Amygdala (tissue), 56 donors: Measurements from ENCODE around the gene PFN1.

Source experiments
- DNase-seq, 56 donors: peaks; one replicate each; lab custom pipeline; 2025; lab: John Stamatoyannopoulos, UW

The PFN1 gene

DNA sequence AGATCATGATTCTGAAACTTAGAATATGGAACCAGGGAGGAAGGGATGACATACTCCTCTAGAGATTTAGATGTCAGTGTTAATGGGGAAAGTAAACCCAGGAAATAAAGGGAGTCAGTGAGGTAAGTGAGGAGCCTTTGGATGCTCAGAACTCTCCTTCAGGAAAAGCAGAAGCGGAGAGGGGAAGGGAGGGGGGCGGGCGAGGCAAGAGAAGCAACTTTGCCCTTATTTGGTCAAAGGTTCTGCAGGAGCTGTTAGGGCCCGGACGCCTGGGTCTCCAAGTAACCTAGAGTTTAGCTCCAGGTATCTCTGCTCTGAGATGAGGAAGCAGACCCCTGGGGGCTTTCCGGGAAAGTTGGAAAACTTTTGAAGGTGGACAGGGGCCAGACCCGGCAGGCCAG, 1.3 kb downstream of the PFN1 start:
- DNase-seq: peak in 1 of 56 donors; percentile 8

GRCh38 chr17:4946312-4946976, 1.9 kb downstream of the PFN1 start:
- DNase-seq: no peak

- DNase-seq: no peak
These were observed 2.4 kb downstream of the PFN1 start for GRCh38 chr17:4945944-4946280.

DNA sequence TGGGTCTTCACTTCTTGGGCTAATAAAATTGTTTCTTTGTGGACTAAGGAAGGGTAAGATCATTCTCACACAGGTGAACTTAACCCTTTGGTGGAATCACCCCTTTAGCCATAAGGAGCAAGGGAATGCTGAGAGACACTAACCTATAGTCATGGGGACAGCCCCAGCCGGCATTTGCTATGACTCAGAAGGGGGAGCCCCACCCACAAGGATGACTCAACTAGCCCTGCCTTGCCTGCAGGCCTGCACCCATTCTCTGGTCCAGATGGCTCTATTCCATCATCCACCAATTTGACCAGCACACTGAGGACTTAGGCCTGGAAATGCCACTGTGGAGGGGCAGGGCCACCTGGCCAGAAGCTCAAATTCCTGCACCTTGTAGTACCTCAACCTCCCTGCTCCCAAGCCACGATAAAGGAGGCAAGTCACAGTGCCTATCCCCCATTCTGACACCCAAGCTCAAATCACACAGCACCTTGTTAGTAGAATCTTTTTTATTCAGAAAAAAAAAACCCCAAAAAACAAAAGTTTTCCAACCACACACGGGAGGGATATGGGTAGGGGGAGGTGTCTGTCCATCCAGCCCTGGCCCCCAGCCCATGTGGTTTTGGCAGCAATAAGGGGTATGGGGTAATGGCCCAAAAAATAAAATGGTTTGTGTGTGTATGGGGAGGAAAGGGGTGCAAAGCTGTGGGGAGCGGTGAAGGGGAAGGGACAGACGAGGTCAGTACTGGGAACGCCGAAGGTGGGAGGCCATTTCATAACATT, 3.0 kb downstream of the PFN1 start:
- peak in 18 of 56 donors; percentile 1 to 57 (median 21) for DNase-seq

GRCh38 chr17:4944554-4945175, 3.7 kb downstream of the PFN1 start:
- no peak for DNase-seq

DNA sequence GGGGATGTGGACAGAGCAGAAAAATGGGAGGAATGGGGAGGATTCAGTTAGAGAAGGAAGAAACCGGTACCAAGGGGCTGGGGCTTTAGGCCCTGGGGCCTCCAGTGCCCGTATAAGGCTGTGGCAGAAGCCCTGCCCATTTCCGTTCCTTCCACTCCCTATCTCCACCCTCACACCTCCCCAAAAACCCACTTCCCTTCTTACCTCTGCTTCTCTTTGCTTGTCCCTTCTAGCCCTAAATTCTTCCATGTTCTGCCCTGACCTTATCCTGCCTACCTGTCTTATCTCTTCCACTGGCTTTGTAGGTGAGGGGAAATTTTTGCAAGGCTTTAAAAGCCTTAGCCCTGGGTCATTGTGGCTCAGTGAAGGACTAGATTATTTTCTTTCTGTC, 4.2 kb downstream of the PFN1 start:
- DNase-seq: no peak

- no peak for DNase-seq
These were observed 5.4 kb downstream of the PFN1 start for GRCh38 chr17:4942760-4943508.

DNA sequence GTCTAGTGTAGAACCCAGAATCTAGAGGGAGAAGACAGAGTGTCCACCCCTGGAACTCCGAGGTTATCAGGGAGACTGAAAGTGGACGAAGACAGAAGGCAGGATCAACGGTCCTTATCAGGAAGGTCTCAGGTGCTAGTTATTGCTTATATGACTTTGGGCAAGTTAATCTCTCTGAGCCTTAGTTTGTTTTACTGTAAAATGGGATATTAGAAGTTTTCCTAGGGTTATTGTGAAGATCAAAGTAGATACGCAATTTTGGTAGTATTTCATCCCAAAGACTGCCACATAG, 7.1 kb downstream of the PFN1 start:
- DNase-seq: no peak

DNA sequence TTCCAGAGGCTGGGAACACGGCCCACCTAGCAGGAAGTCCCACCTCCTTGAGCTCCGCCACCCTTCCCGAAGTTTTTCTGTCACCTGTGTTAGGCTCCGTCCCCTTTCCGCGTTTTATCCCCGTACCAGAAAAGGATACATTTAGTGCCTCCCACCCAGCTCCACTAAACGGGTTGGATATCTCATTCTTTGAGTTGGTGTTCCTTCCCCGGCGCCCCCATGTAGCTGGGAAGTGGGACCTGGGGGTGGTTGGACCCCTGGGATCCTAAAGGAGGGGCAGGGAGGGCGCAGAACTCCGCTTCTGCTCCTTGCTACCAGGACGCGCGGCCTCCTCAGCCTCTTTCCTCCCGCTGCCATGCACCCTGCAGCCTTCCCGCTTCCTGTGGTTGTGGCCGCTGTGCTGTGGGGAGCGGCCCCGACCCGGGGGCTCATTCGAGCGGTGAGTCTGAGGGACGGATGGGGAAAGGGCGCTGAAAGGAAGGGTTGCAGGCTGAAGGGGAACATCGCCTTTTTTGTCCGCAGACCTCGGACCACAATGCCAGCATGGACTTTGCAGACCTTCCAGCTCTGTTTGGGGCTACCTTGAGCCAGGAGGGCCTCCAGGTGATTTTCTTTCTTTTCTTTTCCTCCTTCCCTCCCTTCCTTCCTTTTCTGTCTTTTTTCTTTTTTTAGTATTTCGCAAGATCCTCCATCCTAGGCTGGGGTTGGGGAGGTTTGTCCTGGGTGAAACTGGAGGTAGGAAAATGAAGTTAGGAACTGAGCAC, 7.6 kb downstream of the PFN1 start:
- DNase-seq: peak in 1 of 56 donors; percentile 48

DNA sequence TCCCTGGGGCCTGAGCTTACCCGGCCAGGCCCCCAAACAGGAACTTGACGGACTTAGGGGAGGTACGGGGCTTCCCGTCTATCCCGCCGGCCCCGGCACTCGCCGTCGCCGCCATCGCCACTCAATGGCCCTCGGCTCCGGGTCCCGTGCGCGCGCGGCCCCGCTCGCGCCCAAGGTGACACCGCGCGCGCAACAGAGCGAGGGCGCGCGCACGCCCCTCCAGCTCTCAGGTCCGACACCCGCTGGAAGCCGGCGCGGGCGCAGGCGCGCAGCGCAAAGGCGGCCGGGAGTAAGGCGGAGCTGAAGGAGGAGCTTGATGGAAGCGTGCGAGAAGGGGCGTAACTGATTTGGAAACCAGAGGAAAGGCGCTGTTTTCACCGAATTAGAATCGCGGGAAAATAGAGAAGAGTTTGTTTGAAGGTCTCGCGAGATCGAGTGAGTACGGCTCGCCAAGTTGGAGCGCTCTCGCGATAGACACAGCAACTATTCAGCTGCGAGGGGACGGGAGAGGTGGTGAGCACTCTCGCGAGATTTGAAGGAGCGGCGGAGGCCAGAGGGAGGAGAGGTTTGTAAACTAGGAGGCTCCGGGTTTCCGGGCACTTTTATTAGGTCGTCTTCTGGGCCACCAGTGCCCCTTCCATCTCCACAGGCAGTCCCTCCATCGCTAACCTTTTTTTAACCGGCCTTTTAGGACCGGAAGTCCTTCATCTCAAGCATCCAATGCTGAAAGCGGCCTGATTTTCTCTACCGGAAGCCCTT, 8.4 kb downstream of the PFN1 start, which contains the start of the genes RNF167 and SLC25A11:
TSS of gene RNF167 (plus strand) at position 473 of the 759 bp plus-strand sequence. CDS start 642 bp downstream, outside the sequence.
TSS of gene SLC25A11 (minus strand) at position 251 of the 759 bp plus-strand sequence. CDS start at position 115, 136 bp downstream.
- peak; percentile 83 to 99 (median 95) for DNase-seq

DNA sequence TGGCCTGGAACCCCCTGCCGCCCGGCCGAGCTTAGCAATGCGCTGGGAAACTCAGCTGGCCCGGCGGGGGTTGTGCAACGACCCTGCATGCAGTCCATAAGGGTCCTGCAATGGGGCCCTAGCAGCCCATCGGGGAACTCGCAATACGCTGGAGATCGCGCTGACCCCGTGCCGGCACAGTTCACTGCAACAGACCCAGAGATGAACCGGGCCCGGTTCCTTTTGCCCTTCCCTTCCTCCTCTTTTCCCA, 8.9 kb downstream of the PFN1 start:
- DNase-seq: no peak

DNA sequence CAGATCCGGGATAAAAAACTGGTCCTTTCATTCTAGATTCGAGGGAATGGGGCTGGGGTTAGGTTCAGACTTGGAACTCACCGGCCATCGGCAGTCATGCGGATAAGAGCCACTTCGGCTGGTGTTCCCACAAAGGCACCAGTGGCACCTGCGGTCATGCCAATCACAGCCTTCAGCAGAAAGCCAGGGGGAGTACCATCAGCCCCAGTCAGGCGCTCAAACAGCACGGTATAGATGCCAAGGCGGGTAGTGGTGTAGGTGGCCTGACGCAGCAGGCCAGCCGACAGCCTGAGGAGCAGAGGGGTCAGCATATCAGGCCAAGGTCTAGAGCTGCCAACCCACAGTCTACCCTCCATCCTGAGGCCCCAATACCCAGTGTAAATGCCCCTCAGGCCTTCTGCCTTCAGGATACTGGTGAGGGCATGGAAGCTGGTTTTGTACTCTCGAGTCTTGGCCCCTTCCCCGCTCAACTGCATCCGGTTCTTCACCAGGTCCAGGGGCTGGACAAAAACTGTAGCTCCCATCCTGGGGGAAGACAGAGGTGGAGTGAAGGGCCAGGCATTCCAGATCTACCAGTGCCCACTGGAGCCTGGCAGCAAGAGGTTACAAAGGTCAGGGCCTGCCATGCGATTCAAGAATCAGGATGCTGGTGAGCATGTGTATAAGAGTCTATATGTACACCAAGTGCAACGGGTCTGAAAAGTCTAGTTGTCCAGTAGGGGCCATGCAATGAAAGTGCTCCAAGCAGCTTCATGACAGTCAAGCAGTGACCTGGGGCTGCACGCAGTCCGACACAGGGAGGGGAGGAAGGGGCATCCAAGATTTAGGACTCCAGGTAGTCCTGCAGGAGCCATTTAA, 9.4 kb downstream of the PFN1 start:
- no peak for DNase-seq

- DNase-seq: no peak
These were observed 10.2 kb downstream of the PFN1 start for GRCh38 chr17:4938069-4938491.

DNA sequence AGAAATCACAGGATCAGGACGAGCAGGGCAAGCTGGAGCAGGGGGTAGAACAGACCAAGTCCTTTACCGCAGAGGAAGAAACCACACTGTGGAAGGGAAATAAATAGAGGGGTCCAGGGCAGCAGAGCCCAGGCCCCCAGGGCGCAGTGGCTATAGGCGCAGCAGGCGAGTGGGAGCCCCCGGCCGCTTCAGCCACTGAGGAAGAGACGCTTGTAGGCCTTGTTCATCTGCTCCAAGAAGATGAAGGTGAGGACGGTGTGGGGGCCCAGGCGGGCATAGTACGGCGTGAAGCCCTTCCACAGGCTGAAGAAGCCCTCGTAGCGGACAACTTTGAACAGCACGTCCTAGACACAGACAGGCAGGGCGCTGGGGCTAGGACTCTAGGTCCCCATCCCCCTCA, 10.8 kb downstream of the PFN1 start:
- no peak for DNase-seq

- DNase-seq: no peak
These were observed 11.9 kb downstream of the PFN1 start for GRCh38 chr17:4936436-4936835.

GRCh38 chr17:4935650-4936049, 12.7 kb downstream of the PFN1 start:
- DNase-seq: no peak

GRCh38 chr17:4934173-4934979, 14.0 kb downstream of the PFN1 start:
- DNase-seq: peak in 2 of 56 donors; percentile 8 to 15

DNA sequence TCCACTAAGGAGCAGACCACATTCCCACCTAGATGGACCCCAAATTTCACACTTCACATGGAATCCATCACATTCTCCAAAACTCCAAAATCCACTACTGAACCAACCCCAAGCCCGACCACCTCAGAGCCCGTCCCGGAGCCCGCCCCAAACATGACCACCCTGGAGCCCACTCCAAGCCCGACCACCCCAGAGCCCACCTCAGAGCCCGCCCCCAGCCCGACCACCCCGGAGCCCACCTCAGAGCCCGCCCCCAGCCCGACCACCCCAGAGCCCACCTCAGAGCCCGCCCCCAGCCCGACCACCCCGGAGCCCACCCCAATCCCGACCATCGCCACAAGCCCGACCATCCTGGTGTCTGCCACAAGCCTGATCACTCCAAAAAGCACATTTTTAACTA, 14.7 kb downstream of the PFN1 start:
- no peak for DNase-seq
